HEK293 (cell line): Measurements from ENCODE around the gene BRD3OS.
A peak's percentile ranks its signal among the peaks of the same experiment; 100 is the strongest.

ENCODE experiments used
- CTCF ChIA-PET: fragments of 350-600 bp; formaldehyde crosslinking; extraction: SDS; loops from one replicate; lab custom pipeline; 2021; ENCODE audit warnings: antibody characterized with exemption; lab: Yijun Ruan, JAX
- POLR2A ChIA-PET: fragments of 300-600 bp; formaldehyde crosslinking; extraction: SDS; loops from one replicate; lab custom pipeline; 2020; ENCODE audit warnings: antibody characterized with exemption, inconsistent platforms; lab: Yijun Ruan, JAX
- H3K27ac ChIP-seq: fragments of 200-500 bp; sonication (Bioruptor generic); 2 replicates; pipeline ENCODE4 v1.5.1; 2014; ENCODE audit warnings: low read depth, low read length, control low read depth, inconsistent platforms; ENCODE audit errors: extremely low read depth
- H3K36me3 ChIP-seq, 2 experiments: fragments of 200-500 bp in 1 of 2; sonication (Bioruptor generic) in 1 of 2; 1 replicate in 1 of 2; 2 replicates in 1 of 2; pipeline ENCODE4 v1.5.1; 2014 to 2017; ENCODE audit warnings: inconsistent platforms in 2 of 2, low read length in 2 of 2; ENCODE audit not compliant: control insufficient read depth in 2 of 2, insufficient read depth in 1 of 2
- H3K4me1 ChIP-seq: fragments of 200-500 bp; sonication (Bioruptor generic); 2 replicates; pipeline ENCODE4 v1.5.1; 2014; ENCODE audit warnings: mild to moderate bottlenecking, low read length, inconsistent platforms; ENCODE audit not compliant: control insufficient read depth, insufficient read depth
- H3K4me3 ChIP-seq: 2 replicates; pipeline ENCODE4 v1.5.1; 2011; ENCODE audit warnings: low read depth, mild to moderate bottlenecking, control low read depth, low read length, moderate library complexity
- H3K9me3 ChIP-seq: fragments of 200-500 bp; sonication (Bioruptor generic); 2 replicates; pipeline ENCODE4 v1.5.1; 2014; ENCODE audit warnings: low read depth, low read length, inconsistent platforms; ENCODE audit not compliant: control insufficient read depth, insufficient read depth
- GLIS2 ChIP-seq: fragments of 450-650 bp; formaldehyde crosslinking; IDR thresholded peaks from 2 replicates; pipeline ENCODE4 v1.5.1; 2016; ENCODE audit warnings: missing biosample characterization, missing genetic modification characterization
- KLF10 ChIP-seq: fragments of 450-650 bp; IDR thresholded peaks from 2 replicates; pipeline ENCODE4 v1.5.1; 2018; ENCODE audit warnings: missing biosample characterization, mild to moderate bottlenecking, missing genetic modification characterization
- MEIS1 ChIP-seq: sonication (generic); formaldehyde crosslinking; IDR thresholded peaks from 2 replicates; pipeline ENCODE4 v1.8.1; 2022; ENCODE audit warnings: missing genetic modification reagents, mild to moderate bottlenecking, borderline replicate concordance
- OSR2 ChIP-seq: fragments of 450-650 bp; formaldehyde crosslinking; IDR thresholded peaks from 2 replicates; pipeline ENCODE4 v1.5.1; 2016; ENCODE audit warnings: missing biosample characterization, missing genetic modification characterization
- PATZ1 ChIP-seq: fragments of 450-650 bp; formaldehyde crosslinking; IDR thresholded peaks from 2 replicates; pipeline ENCODE4 v1.5.1; 2016; ENCODE audit warnings: missing biosample characterization, missing genetic modification characterization
- SCRT1 ChIP-seq: fragments of 450-650 bp; formaldehyde crosslinking; IDR thresholded peaks from 2 replicates; pipeline ENCODE4 v1.5.1; 2016; ENCODE audit warnings: missing biosample characterization, missing genetic modification characterization, borderline replicate concordance
- TCF7L2 ChIP-seq: IDR thresholded peaks from 2 replicates; pipeline ENCODE4 v1.6.1; 2011; ENCODE audit warnings: low read depth, mild to moderate bottlenecking, inconsistent platforms, low read length, moderate library complexity, borderline replicate concordance
- ZBTB20 ChIP-seq: fragments of 450-650 bp; formaldehyde crosslinking; IDR thresholded peaks from 2 replicates; pipeline ENCODE4 v1.5.1; 2016; ENCODE audit warnings: missing biosample characterization, missing genetic modification characterization
- ZBTB8A ChIP-seq: fragments of 450-650 bp; formaldehyde crosslinking; IDR thresholded peaks from 2 replicates; pipeline ENCODE4 v1.5.1; 2016; ENCODE audit warnings: missing biosample characterization, missing genetic modification characterization
- ZNF280C ChIP-seq: fragments of 450-650 bp; formaldehyde crosslinking; IDR thresholded peaks from 2 replicates; pipeline ENCODE4 v1.5.1; 2016; ENCODE audit warnings: missing biosample characterization, missing genetic modification characterization
- ZNF335 ChIP-seq: fragments of 450-650 bp; formaldehyde crosslinking; conservative IDR thresholded peaks from 2 replicates; pipeline ENCODE4 v1.5.1; 2016; ENCODE audit warnings: missing biosample characterization, missing genetic modification characterization
- ZNF596 ChIP-seq: fragments of 450-650 bp; IDR thresholded peaks from 2 replicates; pipeline ENCODE4 v1.5.0; 2018; ENCODE audit warnings: missing biosample characterization, mild to moderate bottlenecking, missing genetic modification characterization, moderate library complexity
- ZNF610 ChIP-seq: fragments of 450-650 bp; formaldehyde crosslinking; IDR thresholded peaks from 2 replicates; pipeline ENCODE4 v1.5.1; 2016; ENCODE audit warnings: missing biosample characterization, missing genetic modification characterization, borderline replicate concordance
- ZNF664 ChIP-seq: fragments of 450-650 bp; formaldehyde crosslinking; IDR thresholded peaks from 2 replicates; pipeline ENCODE4 v1.5.1; 2016; ENCODE audit warnings: missing biosample characterization, missing genetic modification characterization
- ZXDB ChIP-seq: fragments of 450-650 bp; formaldehyde crosslinking; IDR thresholded peaks from 2 replicates; pipeline ENCODE4 v1.5.1; 2016; ENCODE audit warnings: missing biosample characterization, missing genetic modification characterization
- TF ChIP-seq, protein P1 (sequence below): fragments of 450-650 bp; formaldehyde crosslinking; conservative IDR thresholded peaks from 2 replicates; pipeline ENCODE4 v1.5.1; 2016; ENCODE audit warnings: low read depth, missing biosample characterization, missing genetic modification characterization
- TF ChIP-seq, protein P2 (sequence below): fragments of 450-650 bp; IDR thresholded peaks from 2 replicates; pipeline ENCODE4 v1.5.1; 2018; ENCODE audit warnings: missing biosample characterization, missing genetic modification characterization

Gene BRD3OS

DNA sequence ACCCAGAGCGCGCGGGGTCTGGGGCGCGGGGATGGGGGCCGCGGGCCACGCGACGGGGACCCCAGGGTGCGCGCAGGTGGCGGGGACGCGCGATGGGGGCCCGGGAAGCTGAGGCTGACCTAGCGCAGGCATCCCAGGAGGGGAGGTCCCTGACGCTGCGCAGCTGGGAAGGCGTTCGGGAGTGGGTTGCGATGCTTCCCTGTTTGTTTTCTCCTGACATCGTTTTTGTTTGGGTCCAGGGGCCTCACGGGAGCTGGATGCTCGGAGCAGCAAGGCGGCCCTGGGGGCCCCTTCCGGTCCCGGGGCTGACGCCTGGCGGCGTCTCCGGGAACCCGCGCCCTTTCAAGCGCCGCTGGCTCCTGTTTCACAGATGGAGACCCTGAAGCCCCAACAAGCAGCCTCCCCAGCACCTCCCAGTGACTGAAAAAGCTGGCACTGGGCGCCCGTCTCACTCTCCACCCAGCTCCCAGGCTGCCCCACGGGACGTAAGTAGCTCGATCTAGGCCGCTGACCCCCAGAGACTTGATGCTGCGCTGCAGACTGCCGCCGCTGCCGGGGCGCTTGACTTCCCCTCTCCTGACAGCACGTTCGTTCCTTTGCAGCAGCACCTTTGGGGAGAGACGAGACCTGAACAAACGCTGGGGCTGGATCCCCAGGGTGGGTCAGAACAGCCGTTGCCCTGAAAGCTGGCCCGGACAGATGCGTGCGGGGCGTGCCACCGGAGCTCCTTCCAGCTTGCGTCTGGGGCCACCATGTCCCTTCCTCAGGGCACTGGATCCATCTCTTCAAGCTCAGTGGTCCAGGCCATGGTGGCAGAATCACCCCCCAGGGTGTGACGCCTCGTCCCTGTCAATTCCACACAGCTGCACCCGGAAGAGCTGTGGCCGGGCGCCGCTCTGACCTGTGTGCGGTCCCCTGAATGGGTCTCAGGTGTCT, 593 bp downstream of the BRD3OS start (continued):
- TF ChIP-seq, protein P1, sequence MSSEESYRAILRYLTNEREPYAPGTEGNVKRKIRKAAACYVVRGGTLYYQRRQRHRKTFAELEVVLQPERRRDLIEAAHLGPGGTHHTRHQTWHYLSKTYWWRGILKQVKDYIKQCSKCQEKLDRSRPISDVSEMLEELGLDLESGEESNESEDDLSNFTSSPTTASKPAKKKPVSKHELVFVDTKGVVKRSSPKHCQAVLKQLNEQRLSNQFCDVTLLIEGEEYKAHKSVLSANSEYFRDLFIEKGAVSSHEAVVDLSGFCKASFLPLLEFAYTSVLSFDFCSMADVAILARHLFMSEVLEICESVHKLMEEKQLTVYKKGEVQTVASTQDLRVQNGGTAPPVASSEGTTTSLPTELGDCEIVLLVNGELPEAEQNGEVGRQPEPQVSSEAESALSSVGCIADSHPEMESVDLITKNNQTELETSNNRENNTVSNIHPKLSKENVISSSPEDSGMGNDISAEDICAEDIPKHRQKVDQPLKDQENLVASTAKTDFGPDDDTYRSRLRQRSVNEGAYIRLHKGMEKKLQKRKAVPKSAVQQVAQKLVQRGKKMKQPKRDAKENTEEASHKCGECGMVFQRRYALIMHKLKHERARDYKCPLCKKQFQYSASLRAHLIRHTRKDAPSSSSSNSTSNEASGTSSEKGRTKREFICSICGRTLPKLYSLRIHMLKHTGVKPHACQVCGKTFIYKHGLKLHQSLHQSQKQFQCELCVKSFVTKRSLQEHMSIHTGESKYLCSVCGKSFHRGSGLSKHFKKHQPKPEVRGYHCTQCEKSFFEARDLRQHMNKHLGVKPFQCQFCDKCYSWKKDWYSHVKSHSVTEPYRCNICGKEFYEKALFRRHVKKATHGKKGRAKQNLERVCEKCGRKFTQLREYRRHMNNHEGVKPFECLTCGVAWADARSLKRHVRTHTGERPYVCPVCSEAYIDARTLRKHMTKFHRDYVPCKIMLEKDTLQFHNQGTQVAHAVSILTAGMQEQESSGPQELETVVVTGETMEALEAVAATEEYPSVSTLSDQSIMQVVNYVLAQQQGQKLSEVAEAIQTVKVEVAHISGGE, result peak; percentile 44
- TF ChIP-seq TCF7L2 (peak; percentile 25; the same call in 1 of the 2 replicates), PATZ1 (tag by site-specific recombination) (peak; percentile 82), GLIS2 (peak; percentile 86), ZBTB20 (tag by site-specific recombination) (peak; percentile 98), ZBTB8A (peak; percentile 73), ZNF335 (tag by site-specific recombination) (peak; percentile 88), ZXDB (tag by site-specific recombination) (peak; percentile 56; the same call in 1 of the 2 replicates), OSR2 (tag by site-specific recombination) (peak; percentile 11; the same call in 1 of the 2 replicates)

- ChIA-PET POLR2A (interaction anchor here (0.9 to 1.8 kb wide), 2 partner anchors 16 to 35 kb away, joined by 3 to 4 read pairs; no protein-coding TSS in a partner anchor), CTCF (interaction anchor here (0.7 to 1.5 kb wide), 2 partner anchors 72 to 109 kb away, joined by 3 to 7 read pairs; partner anchors contain the start of gene WDR5)
- Histone ChIP-seq H3K36me3 (peaks cover 0 to 45% of the 10 kb centered on the region in 2 experiments; a peak in 2 of 3 replicates), H3K4me3 (no peak overlapping the region; the same call in 1 of the 2 replicates), H3K4me1 (0 out of 2 replicates have a peak, but pooled peaks cover 2% of the 10 kb centered on the region), H3K27ac (no peak overlapping the region), H3K9me3 (no peaks in the 10 kb centered on the region)
- no peak for TF ChIP-seq MEIS1 (CRISPR knock-in tag)
- TF ChIP-seq, protein P2, sequence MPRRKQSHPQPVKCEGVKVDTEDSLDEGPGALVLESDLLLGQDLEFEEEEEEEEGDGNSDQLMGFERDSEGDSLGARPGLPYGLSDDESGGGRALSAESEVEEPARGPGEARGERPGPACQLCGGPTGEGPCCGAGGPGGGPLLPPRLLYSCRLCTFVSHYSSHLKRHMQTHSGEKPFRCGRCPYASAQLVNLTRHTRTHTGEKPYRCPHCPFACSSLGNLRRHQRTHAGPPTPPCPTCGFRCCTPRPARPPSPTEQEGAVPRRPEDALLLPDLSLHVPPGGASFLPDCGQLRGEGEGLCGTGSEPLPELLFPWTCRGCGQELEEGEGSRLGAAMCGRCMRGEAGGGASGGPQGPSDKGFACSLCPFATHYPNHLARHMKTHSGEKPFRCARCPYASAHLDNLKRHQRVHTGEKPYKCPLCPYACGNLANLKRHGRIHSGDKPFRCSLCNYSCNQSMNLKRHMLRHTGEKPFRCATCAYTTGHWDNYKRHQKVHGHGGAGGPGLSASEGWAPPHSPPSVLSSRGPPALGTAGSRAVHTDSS, result no peak
- TF ChIP-seq SCRT1, result no peak
- TF ChIP-seq ZNF280C (tag by site-specific recombination), result no peak
- no peak for TF ChIP-seq ZNF596 (tag by site-specific recombination)
- TF ChIP-seq KLF10 (tag by site-specific recombination), result no peak
- no peak for TF ChIP-seq ZNF664 (tag by site-specific recombination)
- TF ChIP-seq ZNF610, result no peak
These were observed 1.3 kb downstream of the BRD3OS start for GRCh38 chr9:134026581-134026980.
